ENCODE data around the gene LRRC8B.
A peak's percentile ranks its signal among the peaks of the same experiment; 100 is the strongest.

The LRRC8B gene

DNA sequence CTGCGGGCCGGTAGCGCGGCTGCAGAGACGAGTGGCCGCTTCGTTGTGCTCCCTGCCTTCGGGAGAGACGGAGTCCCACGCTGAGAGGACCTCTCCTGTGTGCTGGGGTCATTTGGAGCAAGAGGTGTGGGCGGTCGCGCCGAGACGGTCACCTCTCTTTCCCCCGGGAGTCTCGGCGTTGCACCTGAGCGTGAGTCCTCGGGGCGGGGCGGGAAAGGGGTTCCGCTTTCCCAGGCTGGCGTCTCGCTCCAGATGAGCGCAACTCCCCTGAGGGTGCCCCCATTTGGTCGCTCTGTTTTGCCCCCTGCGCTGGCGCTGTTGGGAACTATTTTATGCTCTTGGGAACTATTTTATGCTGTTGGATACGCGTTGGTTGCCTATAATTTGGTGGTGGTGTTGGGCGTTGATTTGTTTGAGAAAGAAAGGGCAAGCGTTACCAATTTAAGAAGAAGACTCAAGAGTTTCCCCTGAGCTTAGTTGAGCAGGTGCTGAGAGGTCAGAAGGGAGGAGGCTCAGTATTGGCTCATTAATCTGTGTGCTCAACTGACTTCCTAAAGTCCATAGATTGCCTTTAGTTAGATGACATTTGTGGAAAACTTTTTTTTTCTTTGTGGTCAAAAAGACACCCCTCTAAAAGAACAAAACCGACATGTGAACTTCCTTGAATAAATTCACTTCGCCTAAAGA lies 683 bp downstream of the LRRC8B start:
- no peaks in the 10 kb centered on the region for H3K9me3 ChIP-seq (ENCODE audit: control insufficient read depth in 2 of 2, low read length in 2 of 2)
- H3K9ac ChIP-seq (ENCODE audit: low read length in 2 of 2) = peak overlapping the region; percentile 81 to 92
- peak overlapping the region; percentile 90 to 97 for H3K4me3 ChIP-seq (ENCODE audit: low read length in 2 of 2)
- H3K27ac ChIP-seq (ENCODE audit: low read length) = peak overlapping the region; percentile 46
- peaks cover 9% of the 10 kb centered on the region for H3K4me1 ChIP-seq (ENCODE audit: control insufficient read depth, insufficient read depth, low read length)
- H3K36me3 ChIP-seq (ENCODE audit: control insufficient read depth in 2 of 2, insufficient read depth in 2 of 2, low read length in 2 of 2) = no peaks in the 10 kb centered on the region
- H3K27me3 ChIP-seq (ENCODE audit: control insufficient read depth in 1 of 2, insufficient read depth in 2 of 2, low read length in 2 of 2) = no peaks in the 10 kb centered on the region

- H3K9ac ChIP-seq (ENCODE audit: low read length in 2 of 2) = no peak overlapping the region
- H3K9me3 ChIP-seq (ENCODE audit: control insufficient read depth in 2 of 2, low read length in 2 of 2) = no peaks in the 10 kb centered on the region
- H3K36me3 ChIP-seq (ENCODE audit: control insufficient read depth in 2 of 2, insufficient read depth in 2 of 2, low read length in 2 of 2) = no peaks in the 10 kb centered on the region
- H3K27ac ChIP-seq (ENCODE audit: low read length) = no peak overlapping the region
- H3K4me1 ChIP-seq (ENCODE audit: control insufficient read depth, insufficient read depth, low read length) = peaks cover 9% of the 10 kb centered on the region
- no peaks in the 10 kb centered on the region for H3K27me3 ChIP-seq (ENCODE audit: control insufficient read depth in 1 of 2, insufficient read depth in 2 of 2, low read length in 2 of 2)
- H3K4me3 ChIP-seq (ENCODE audit: low read length in 2 of 2) = no peak overlapping the region
Observed at GRCh38 chr1:89527256-89527655, 2.6 kb downstream of the LRRC8B start.

DNA sequence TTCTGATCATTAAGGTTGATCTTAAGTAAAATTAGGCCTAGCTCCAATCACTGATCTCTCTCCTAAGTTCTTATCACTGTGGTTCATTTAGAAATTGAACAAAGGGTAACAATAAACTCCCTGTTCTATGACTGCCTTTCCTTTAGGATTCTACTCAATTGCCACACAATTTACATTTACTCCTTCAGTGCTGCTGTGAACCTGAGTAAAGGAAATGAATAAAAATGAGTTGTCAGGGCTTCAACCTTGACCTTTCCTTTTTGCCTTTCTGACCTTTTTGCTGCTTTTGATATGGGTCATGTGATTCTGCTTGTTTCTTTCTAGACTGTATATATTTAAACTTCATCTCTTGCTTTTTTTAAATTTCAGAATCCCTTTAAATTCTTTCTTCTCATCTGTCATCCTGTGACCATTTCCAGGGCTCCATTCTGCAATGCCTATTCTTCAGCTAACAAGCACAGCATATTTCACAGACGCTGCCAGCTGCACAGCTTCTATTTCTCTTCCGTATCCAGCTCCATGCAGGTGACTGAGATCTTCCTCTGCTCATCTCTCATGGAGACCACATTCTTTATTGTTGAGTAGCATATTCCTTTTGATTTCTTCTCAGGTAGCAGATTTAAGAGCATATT lies 3.2 kb downstream of the LRRC8B start:
- H3K4me3 ChIP-seq (ENCODE audit: low read length in 2 of 2) = no peak overlapping the region
- peak overlapping the region in 1 of 2 donors; percentile 6 for H3K9ac ChIP-seq (ENCODE audit: low read length in 2 of 2)
- peaks cover 9% of the 10 kb centered on the region for H3K4me1 ChIP-seq (ENCODE audit: control insufficient read depth, insufficient read depth, low read length)

DNA sequence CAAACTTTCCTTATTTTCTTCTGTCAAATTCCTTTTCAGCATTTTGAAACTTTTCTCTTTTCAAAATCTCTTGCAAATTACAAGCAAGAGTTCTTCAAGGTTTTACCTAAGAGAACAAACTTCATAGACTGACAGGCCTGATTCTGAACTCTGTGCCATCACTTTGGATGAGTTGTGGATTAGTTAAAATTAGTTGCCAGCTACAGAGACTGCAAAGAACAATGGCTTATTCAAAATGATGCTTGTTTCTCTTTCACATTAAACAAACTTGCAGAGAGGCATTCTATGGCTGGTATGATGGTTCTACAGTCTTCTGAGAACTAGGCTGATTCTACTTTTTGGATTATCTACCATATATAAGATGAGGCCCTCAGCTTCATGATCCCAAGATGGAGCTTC lies 3.8 kb downstream of the LRRC8B start:
- H3K4me3 ChIP-seq (ENCODE audit: low read length in 2 of 2) = no peak overlapping the region
- H3K9ac ChIP-seq (ENCODE audit: low read length in 2 of 2) = peak overlapping the region in 1 of 2 donors; percentile 6
- no peaks in the 10 kb centered on the region for H3K9me3 ChIP-seq (ENCODE audit: control insufficient read depth in 2 of 2, low read length in 2 of 2)
- H3K4me1 ChIP-seq (ENCODE audit: control insufficient read depth, insufficient read depth, low read length) = peaks cover 9% of the 10 kb centered on the region
- no peak overlapping the region for H3K27ac ChIP-seq (ENCODE audit: low read length)
- no peaks in the 10 kb centered on the region for H3K27me3 ChIP-seq (ENCODE audit: control insufficient read depth in 1 of 2, insufficient read depth in 2 of 2, low read length in 2 of 2)
- no peaks in the 10 kb centered on the region for H3K36me3 ChIP-seq (ENCODE audit: control insufficient read depth in 2 of 2, insufficient read depth in 2 of 2, low read length in 2 of 2)

More for the DNA sequence above, 3.2 kb downstream of the LRRC8B start:
- H3K27me3 ChIP-seq (ENCODE audit: control insufficient read depth in 1 of 2, insufficient read depth in 2 of 2, low read length in 2 of 2) = no peaks in the 10 kb centered on the region
- no peak overlapping the region for H3K27ac ChIP-seq (ENCODE audit: low read length)
- H3K36me3 ChIP-seq (ENCODE audit: control insufficient read depth in 2 of 2, insufficient read depth in 2 of 2, low read length in 2 of 2) = no peaks in the 10 kb centered on the region
- H3K9me3 ChIP-seq (ENCODE audit: control insufficient read depth in 2 of 2, low read length in 2 of 2) = no peaks in the 10 kb centered on the region

GRCh38 chr1:89529196-89529595 lies 4.6 kb downstream of the LRRC8B start:
- no peak overlapping the region for H3K27ac ChIP-seq (ENCODE audit: low read length)
- no peaks in the 10 kb centered on the region for H3K27me3 ChIP-seq (ENCODE audit: control insufficient read depth in 1 of 2, insufficient read depth in 2 of 2, low read length in 2 of 2)
- no peaks in the 10 kb centered on the region for H3K9me3 ChIP-seq (ENCODE audit: control insufficient read depth in 2 of 2, low read length in 2 of 2)
- H3K4me3 ChIP-seq (ENCODE audit: low read length in 2 of 2) = no peak overlapping the region
- no peak overlapping the region for H3K9ac ChIP-seq (ENCODE audit: low read length in 2 of 2)
- peaks cover 4% of the 10 kb centered on the region for H3K4me1 ChIP-seq (ENCODE audit: control insufficient read depth, insufficient read depth, low read length)
- no peaks in the 10 kb centered on the region for H3K36me3 ChIP-seq (ENCODE audit: control insufficient read depth in 2 of 2, insufficient read depth in 2 of 2, low read length in 2 of 2)

GRCh38 chr1:89530444-89531089 lies 5.9 kb downstream of the LRRC8B start:
- H3K36me3 ChIP-seq (ENCODE audit: control insufficient read depth in 2 of 2, insufficient read depth in 2 of 2, low read length in 2 of 2) = no peaks in the 10 kb centered on the region
- no peak overlapping the region for H3K9ac ChIP-seq (ENCODE audit: low read length in 2 of 2)
- H3K27ac ChIP-seq (ENCODE audit: low read length) = no peak overlapping the region
- no peaks in the 10 kb centered on the region for H3K9me3 ChIP-seq (ENCODE audit: control insufficient read depth in 2 of 2, low read length in 2 of 2)
- no peak overlapping the region for H3K4me3 ChIP-seq (ENCODE audit: low read length in 2 of 2)
- H3K27me3 ChIP-seq (ENCODE audit: control insufficient read depth in 1 of 2, insufficient read depth in 2 of 2, low read length in 2 of 2) = no peaks in the 10 kb centered on the region
- H3K4me1 ChIP-seq (ENCODE audit: control insufficient read depth, insufficient read depth, low read length) = peaks cover 3% of the 10 kb centered on the region

GRCh38 chr1:89531480-89532139 lies 7.0 kb downstream of the LRRC8B start:
- no peak overlapping the region for H3K4me3 ChIP-seq (ENCODE audit: low read length in 2 of 2)
- no peaks in the 10 kb centered on the region for H3K27me3 ChIP-seq (ENCODE audit: control insufficient read depth in 1 of 2, insufficient read depth in 2 of 2, low read length in 2 of 2)
- H3K27ac ChIP-seq (ENCODE audit: low read length) = no peak overlapping the region
- H3K36me3 ChIP-seq (ENCODE audit: control insufficient read depth in 2 of 2, insufficient read depth in 2 of 2, low read length in 2 of 2) = no peaks in the 10 kb centered on the region
- H3K4me1 ChIP-seq (ENCODE audit: control insufficient read depth, insufficient read depth, low read length) = peaks cover 3% of the 10 kb centered on the region
- H3K9ac ChIP-seq (ENCODE audit: low read length in 2 of 2) = no peak overlapping the region
- H3K9me3 ChIP-seq (ENCODE audit: control insufficient read depth in 2 of 2, low read length in 2 of 2) = no peaks in the 10 kb centered on the region

- no peak overlapping the region for H3K27ac ChIP-seq (ENCODE audit: low read length)
- no peaks in the 10 kb centered on the region for H3K36me3 ChIP-seq (ENCODE audit: control insufficient read depth in 2 of 2, insufficient read depth in 2 of 2, low read length in 2 of 2)
- no peaks in the 10 kb centered on the region for H3K27me3 ChIP-seq (ENCODE audit: control insufficient read depth in 1 of 2, insufficient read depth in 2 of 2, low read length in 2 of 2)
- no peak overlapping the region for H3K4me3 ChIP-seq (ENCODE audit: low read length in 2 of 2)
- H3K4me1 ChIP-seq (ENCODE audit: control insufficient read depth, insufficient read depth, low read length) = peaks cover 2% of the 10 kb centered on the region
- no peak overlapping the region for H3K9ac ChIP-seq (ENCODE audit: low read length in 2 of 2)
- H3K9me3 ChIP-seq (ENCODE audit: control insufficient read depth in 2 of 2, low read length in 2 of 2) = no peaks in the 10 kb centered on the region
Observed at GRCh38 chr1:89532228-89532627, 7.6 kb downstream of the LRRC8B start.

GRCh38 chr1:89532866-89533265 lies 8.2 kb downstream of the LRRC8B start:
- Histone ChIP-seq H3K4me3 (ENCODE audit: low read length in 2 of 2) (no peak overlapping the region), H3K9me3 (ENCODE audit: control insufficient read depth in 2 of 2, low read length in 2 of 2) (no peaks in the 10 kb centered on the region), H3K27ac (ENCODE audit: low read length) (no peak overlapping the region), H3K4me1 (ENCODE audit: control insufficient read depth, insufficient read depth, low read length) (no peaks in the 10 kb centered on the region), H3K27me3 (ENCODE audit: control insufficient read depth in 1 of 2, insufficient read depth in 2 of 2, low read length in 2 of 2) (no peaks in the 10 kb centered on the region), H3K9ac (ENCODE audit: low read length in 2 of 2) (no peak overlapping the region), H3K36me3 (ENCODE audit: control insufficient read depth in 2 of 2, insufficient read depth in 2 of 2, low read length in 2 of 2) (no peaks in the 10 kb centered on the region)

GRCh38 chr1:89535537-89535936 lies 10.9 kb downstream of the LRRC8B start:
- no peak overlapping the region for H3K27ac ChIP-seq (ENCODE audit: low read length)
- no peaks in the 10 kb centered on the region for H3K9me3 ChIP-seq (ENCODE audit: control insufficient read depth in 2 of 2, low read length in 2 of 2)
- no peak overlapping the region for H3K9ac ChIP-seq (ENCODE audit: low read length in 2 of 2)
- no peaks in the 10 kb centered on the region for H3K36me3 ChIP-seq (ENCODE audit: control insufficient read depth in 2 of 2, insufficient read depth in 2 of 2, low read length in 2 of 2)
- H3K4me3 ChIP-seq (ENCODE audit: low read length in 2 of 2) = no peak overlapping the region
- no peaks in the 10 kb centered on the region for H3K27me3 ChIP-seq (ENCODE audit: control insufficient read depth in 1 of 2, insufficient read depth in 2 of 2, low read length in 2 of 2)
- H3K4me1 ChIP-seq (ENCODE audit: control insufficient read depth, insufficient read depth, low read length) = no peaks in the 10 kb centered on the region
